A673 (cell line): ENCODE results near the gene ARCN1.

Experiments
- EZH2 ChIP-seq: fragments of 200-600 bp; sonication (generic); IDR thresholded peaks from 2 replicates; pipeline ENCODE4 v1.6.1; 2017; ENCODE audit warnings: borderline replicate concordance, low read depth, mild to moderate bottlenecking, mixed read lengths, antibody characterized with exemption, low read length; ENCODE audit not compliant: poor library complexity, severe bottlenecking
- TF ChIP-seq, protein P1 (sequence below): fragments of 300-800, 200-600 bp; sonication (generic); conservative IDR thresholded peaks from 2 replicates; pipeline ENCODE4 v1.5.1; 2017; ENCODE audit warnings: low read depth, mild to moderate bottlenecking, antibody characterized with exemption, low read length, moderate library complexity, mixed read lengths

DNA sequence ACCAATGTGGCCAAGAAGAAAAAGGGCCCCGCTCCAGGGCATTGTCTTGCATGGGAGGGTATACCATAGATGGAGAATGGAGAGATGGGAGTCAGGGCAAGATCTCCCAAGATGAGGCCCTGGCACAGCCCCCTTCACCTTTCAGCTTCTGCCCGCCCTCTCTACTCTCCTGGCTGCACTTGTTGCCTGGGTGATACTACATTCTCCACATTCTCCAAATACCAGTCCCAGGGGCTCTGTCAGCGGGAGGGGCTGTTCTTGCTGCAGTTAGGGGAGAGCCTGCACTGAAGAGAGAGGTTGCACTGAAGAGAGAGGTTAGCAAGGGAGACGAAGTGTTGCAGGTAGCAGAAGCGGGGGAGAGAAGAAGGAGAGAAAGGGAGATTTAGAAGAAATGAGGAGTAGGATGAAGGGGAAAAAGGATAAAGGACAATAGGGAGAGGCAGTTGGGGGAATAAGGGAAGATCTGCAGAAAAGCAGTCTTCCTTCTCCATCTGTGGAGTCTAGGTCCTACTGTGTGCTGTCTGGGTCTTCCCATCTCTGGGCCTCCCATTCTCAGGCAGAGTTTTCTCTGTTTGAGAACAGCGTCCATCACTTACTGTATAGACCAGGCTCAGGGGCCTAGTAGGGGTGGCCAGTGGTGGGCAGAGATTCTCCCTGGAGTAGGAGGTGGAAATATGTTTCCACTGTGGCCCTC lies 43.2 kb downstream of the ARCN1 start:
- TF ChIP-seq, protein P1, sequence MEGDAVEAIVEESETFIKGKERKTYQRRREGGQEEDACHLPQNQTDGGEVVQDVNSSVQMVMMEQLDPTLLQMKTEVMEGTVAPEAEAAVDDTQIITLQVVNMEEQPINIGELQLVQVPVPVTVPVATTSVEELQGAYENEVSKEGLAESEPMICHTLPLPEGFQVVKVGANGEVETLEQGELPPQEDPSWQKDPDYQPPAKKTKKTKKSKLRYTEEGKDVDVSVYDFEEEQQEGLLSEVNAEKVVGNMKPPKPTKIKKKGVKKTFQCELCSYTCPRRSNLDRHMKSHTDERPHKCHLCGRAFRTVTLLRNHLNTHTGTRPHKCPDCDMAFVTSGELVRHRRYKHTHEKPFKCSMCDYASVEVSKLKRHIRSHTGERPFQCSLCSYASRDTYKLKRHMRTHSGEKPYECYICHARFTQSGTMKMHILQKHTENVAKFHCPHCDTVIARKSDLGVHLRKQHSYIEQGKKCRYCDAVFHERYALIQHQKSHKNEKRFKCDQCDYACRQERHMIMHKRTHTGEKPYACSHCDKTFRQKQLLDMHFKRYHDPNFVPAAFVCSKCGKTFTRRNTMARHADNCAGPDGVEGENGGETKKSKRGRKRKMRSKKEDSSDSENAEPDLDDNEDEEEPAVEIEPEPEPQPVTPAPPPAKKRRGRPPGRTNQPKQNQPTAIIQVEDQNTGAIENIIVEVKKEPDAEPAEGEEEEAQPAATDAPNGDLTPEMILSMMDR, result no peak
- no peak for TF ChIP-seq EZH2
